Stomach (tissue), 4 donors: ENCODE measurements around the gene NELL1.

ENCODE experiments used
- CTCF ChIP-seq, 7 experiments: fragments of 450-650 bp in 4 of 7; fragments of 200-600 bp in 3 of 7; sonication (generic) in 3 of 7; IDR thresholded peaks; one replicate each; pipeline ENCODE4 v1.5.1; 2016 to 2019; ENCODE audit warnings: antibody characterized with exemption in 7 of 7, control low read depth in 2 of 7, mild to moderate bottlenecking in 1 of 7
- EP300 ChIP-seq: sonication (generic); formaldehyde crosslinking; IDR thresholded peaks from one replicate; pipeline ENCODE4 v1.6.1; 2017; ENCODE audit warnings: antibody characterized with exemption
- POLR2A ChIP-seq, 4 donors: fragments of 450-650 bp; IDR thresholded peaks; one replicate each; pipeline ENCODE4 v1.6.1; 2016; ENCODE audit warnings: antibody characterized with exemption in 4 of 4, control low read depth in 2 of 4, mild to moderate bottlenecking in 1 of 4, moderate library complexity in 1 of 4
- POLR2AphosphoS5 ChIP-seq, 3 donors: sonication (generic); formaldehyde crosslinking; IDR thresholded peaks; one replicate each; pipeline ENCODE4 v1.6.1; 2016; ENCODE audit warnings: antibody characterized with exemption in 3 of 3

DNA sequence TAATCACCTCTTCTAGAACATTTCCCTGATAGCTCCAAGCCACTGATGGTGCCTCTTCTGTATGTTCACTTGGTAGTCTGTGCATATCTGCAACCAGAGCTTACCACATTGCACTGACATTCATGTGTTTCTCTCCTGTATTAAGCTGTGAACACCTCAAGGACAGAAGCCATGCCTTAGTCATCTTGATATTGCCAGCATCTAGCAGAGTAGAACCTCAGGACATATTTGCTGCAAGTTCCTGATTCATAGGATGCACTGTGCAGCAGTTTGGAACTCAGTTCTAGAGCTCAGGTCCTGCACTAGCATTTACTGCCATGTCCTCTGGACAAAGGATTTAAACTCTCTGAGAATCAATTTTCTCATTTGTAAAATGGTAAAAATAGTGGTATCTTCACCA is 801.1 kb downstream of the NELL1 start:
- TF ChIP-seq POLR2AphosphoS5 (IDR thresholded peaks at IDR 0.05) (no peak), CTCF (IDR thresholded peaks at IDR 0.05) (no peak), POLR2A (IDR thresholded peaks at IDR 0.05) (no peak), EP300 (no peak)
